GM12872 (cell line): ENCODE data around the gene TENM3.

Source experiments
- CTCF ChIP-seq: IDR thresholded peaks from 3 replicates; pipeline ENCODE4 v1.5.1; 2011; ENCODE audit warnings: low read depth, mild to moderate bottlenecking, low read length, moderate library complexity; ENCODE audit not compliant: insufficient read depth

The TENM3 gene

GRCh38 chr4:182567119-182567518 is 323.9 kb downstream of the TENM3 start:
- TF ChIP-seq CTCF = no peak

- no peak for TF ChIP-seq CTCF
These were observed 326.4 kb downstream of the TENM3 start for GRCh38 chr4:182569561-182569960.

- no peak for TF ChIP-seq CTCF
These were observed 331.5 kb downstream of the TENM3 start for GRCh38 chr4:182574706-182575105.

GRCh38 chr4:182575225-182575624 is 332.0 kb downstream of the TENM3 start:
- TF ChIP-seq CTCF = no peak

- TF ChIP-seq CTCF = no peak
These were observed 333.5 kb downstream of the TENM3 start for GRCh38 chr4:182576601-182577289.

- no peak for TF ChIP-seq CTCF
These were observed 334.2 kb downstream of the TENM3 start for GRCh38 chr4:182577411-182577810.

- TF ChIP-seq CTCF = no peak
These were observed 335.2 kb downstream of the TENM3 start for GRCh38 chr4:182578402-182578801.
